Heart left ventricle (tissue), 16 donors: ENCODE results near the gene PMCH. TPM values are rescaled to one million over a fixed set of nuclear protein-coding genes. Genes with fewer than 3 reads are reported as not detected.
A peak's percentile ranks its signal among the peaks of the same experiment; 100 is the strongest.
"Not testable (repeated sequence)": the region's sequence is repeated elsewhere in the genome, so short reads cannot be mapped to it uniquely, and the experiment has no call there.

Experiments used
- ATAC-seq, 4 donors: fragments of 200-7000 bp; cut with Tn5 transposase; one replicate each; pipeline ENCODE4 v1.9.1; 2020 to 2022; ENCODE audit warnings: moderate library complexity in 4 of 4, mild to moderate bottlenecking in 3 of 4, moderate number of reproducible peaks in 1 of 4
- DNase-seq, 5 donors: peaks; one replicate each; pipeline ENCODE4 v3.0.0-alpha.2; 2020
- H3K27ac ChIP-seq, 12 donors: fragments of 200-600 bp; sonication (generic) in 4 of 12; one replicate each; pipeline versions ENCODE4 v1.5.0 to v1.8.0; 2016 to 2022; ENCODE audit warnings: mild to moderate bottlenecking in 2 of 12
- H3K27me3 ChIP-seq, 9 donors: fragments of 200-600 bp; sonication (generic) in 2 of 9; one replicate each; pipeline versions ENCODE4 v1.5.1 to v1.8.0; 2016 to 2022; ENCODE audit warnings: mild to moderate bottlenecking in 3 of 9
- H3K36me3 ChIP-seq, 9 donors: fragments of 200-600 bp; sonication (generic) in 2 of 9; one replicate each; pipeline versions ENCODE4 v1.5.0 to v1.8.0; 2018 to 2022; ENCODE audit warnings: mild to moderate bottlenecking in 2 of 9
- H3K4me1 ChIP-seq, 12 donors: fragments of 200-600 bp; sonication (generic) in 4 of 12; one replicate each; pipeline versions ENCODE4 v1.5.0 to v1.8.0; 2016 to 2022; ENCODE audit warnings: mild to moderate bottlenecking in 3 of 12
- H3K4me3 ChIP-seq, 12 donors: fragments of 200-600 bp; sonication (generic) in 4 of 12; one replicate each; pipeline versions ENCODE4 v1.5.0 to v1.8.0; 2017 to 2022; ENCODE audit warnings: mild to moderate bottlenecking in 9 of 12, moderate library complexity in 4 of 12
- H3K9me3 ChIP-seq, 12 donors: fragments of 200-600 bp; sonication (generic) in 4 of 12; one replicate each; pipeline versions ENCODE4 v1.5.0 to v1.8.0; 2016 to 2022; ENCODE audit warnings: mild to moderate bottlenecking in 1 of 12
- CTCF ChIP-seq, 12 donors: fragments of 200-600 bp; sonication (generic) in 4 of 12; IDR thresholded peaks; one replicate each; pipeline versions ENCODE4 v1.5.0 to v1.8.0; 2018 to 2022; ENCODE audit warnings: antibody characterized with exemption in 12 of 12, mild to moderate bottlenecking in 5 of 12
- POLR2A ChIP-seq, 2 donors: fragments of 450-650 bp; IDR thresholded peaks; one replicate each; pipeline ENCODE4 v1.6.1; 2017; ENCODE audit warnings: antibody characterized with exemption in 2 of 2, mild to moderate bottlenecking in 2 of 2, moderate library complexity in 2 of 2
- WGBS, 4 donors: extraction: QIAGEN DNeasy Blood & Tissue Kit in 2 of 4; methylation state at CpG; one replicate each; pipeline versions ENCODE4 v1.1.5 to v1.1.7; 2013 to 2018; 5-methylcytosine and 5-hydroxymethylcytosine counted together
- intact Hi-C, 10 donors: fragments of 100-400 bp; cut with DNase I; formaldehyde crosslinking; loops; one replicate each; pipeline versions ENCODE4 v1.11.1 to v1.14.2; 2022
- long read RNA-seq, 3 donors: library from polyadenylated mRNA; unstranded; transcript quantifications; one replicate each; pipeline ENCODE4 v2.0.0, GENCODE V29; 2020 to 2021
- polyA plus RNA-seq, 2 donors: library from polyadenylated mRNA; stranded (reverse); fragments of 200-250 nt; gene quantifications; one replicate each; pipeline ENCODE4 v1.2.3, GENCODE V29; 2013
- total RNA-seq, 9 donors: library from RNA; depleted of rRNA in 2 of 9; stranded (reverse); fragments of >200 nt in 2 of 9; fragmentation: NEBNext Ultra II Directional in 3 of 9; extraction: Animal tissue kit (Norgen Biotek cat#: 25700) in 3 of 9; gene quantifications; one replicate each; pipeline versions ENCODE4 v1.1.0 to v1.2.4, GENCODE V29; 2016 to 2023
- donor health status: ischemic (EF 13 %, LVEDD 7.1; RV severe dilation, severe dysfunction).
- donor health status: healthy with polysubstance abuse.
- donor health status: DM: no; HTN: yes; CAD: no.
- donor health status: DM: no; HTN: no; CAD: no.
- donor health status: ischemic (EF 25% LVEDD 6.9; RV normal size, moderate dysfunction).
- donor health status: ischemic (EF 25% LVEDD 5.7; RV mildly dilated, moderate dysfunction).
- donor health status: healthy.
- donor health status: DM: yes; HTN: yes; CAD: no.
- donor health status: ischemic (EF 35%, LVEDD 5.7; RV mildly dilated, moderate dysfunction).
- donor health status: nonischemic (EF 11% LVEDD 7.7; RV severe dilation, severe dysfunction).
- donor health status: DM: yes; HTN: yes; CAD: no.
- donor health status: PGD.
- donor health status: ischemic (EF 29% LVEDD 5.4; RV normal size, mild dysfunction).
- donor health status: nonischemic (EF 23%, LVEDD 6.1; RV moderate dilation, normal function).

PMCH gene, protein sequence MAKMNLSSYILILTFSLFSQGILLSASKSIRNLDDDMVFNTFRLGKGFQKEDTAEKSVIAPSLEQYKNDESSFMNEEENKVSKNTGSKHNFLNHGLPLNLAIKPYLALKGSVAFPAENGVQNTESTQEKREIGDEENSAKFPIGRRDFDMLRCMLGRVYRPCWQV
- total RNA-seq (not detected), polyA plus RNA-seq (not detected)
- long read RNA-seq, donor 1, result 0 reads
- long read RNA-seq, donor 2, result 0 reads
- long read RNA-seq, donor 3, result 0 reads

DNA sequence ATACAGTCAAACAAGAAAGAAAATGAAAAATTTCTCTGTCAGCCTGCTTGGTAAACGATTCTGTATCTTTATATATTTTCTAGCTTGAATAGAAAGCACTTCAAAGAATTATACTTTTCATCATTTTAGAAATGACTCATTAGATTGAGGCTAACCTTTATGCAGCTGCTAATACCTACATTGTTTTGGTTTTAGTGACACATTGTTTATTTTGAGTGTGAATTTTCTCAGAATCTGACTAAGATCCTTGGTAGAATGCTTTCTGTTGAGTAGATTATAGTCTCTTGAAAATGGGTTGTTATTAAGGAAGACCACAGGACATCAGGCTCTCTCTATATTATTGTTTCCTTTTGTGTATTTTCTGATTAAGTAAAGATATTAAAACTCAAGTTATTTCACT lies at the start of gene PMCH:
TSS of gene PMCH (minus strand) at position 45 of the 400 bp plus-strand sequence. CDS start 63 bp downstream, outside the sequence.
- DNase-seq (no peak), ATAC-seq (no peak)
- Histone ChIP-seq H3K27me3 (no peaks in the 10 kb centered on the region), H3K9me3 (no peaks in the 10 kb centered on the region), H3K27ac (no peak within 1 kb of the TSS), H3K4me1 (no peaks in the 10 kb centered on the region), H3K4me3 (no peak within 1 kb of the TSS), H3K36me3 (no peaks in the 10 kb centered on the region)
- intact Hi-C loops, result no loop called here
- 83 to 88% (median 87%) methylated on average over 1 of the region's 1 CpG for WGBS, 4 donors
- TF ChIP-seq POLR2A (IDR thresholded peaks at IDR 0.05) (no peak), CTCF (IDR thresholded peaks at IDR 0.05) (no peak)

DNA sequence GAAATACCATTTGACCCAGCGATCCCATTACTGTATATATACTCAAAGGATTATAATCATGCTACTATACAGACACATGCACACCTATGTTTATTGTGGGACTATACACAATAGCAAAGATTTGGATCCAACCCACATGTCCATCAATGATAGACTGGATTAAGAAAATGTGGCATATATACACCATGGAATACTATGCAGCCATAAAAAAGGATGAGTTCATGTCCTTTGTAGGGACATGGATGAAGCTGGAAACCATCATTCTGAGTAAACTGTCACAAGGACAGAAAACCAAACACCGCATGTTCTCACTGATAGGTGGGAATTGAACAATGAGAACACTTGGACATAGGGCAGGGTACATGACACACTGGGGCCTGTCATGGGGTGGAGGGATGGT lies 43.2 kb upstream of the PMCH start:
- H3K27ac ChIP-seq, H3K4me1 ChIP-seq, DNase-seq, ATAC-seq, H3K36me3 ChIP-seq, H3K27me3 ChIP-seq, H3K4me3 ChIP-seq, intact Hi-C loops: not testable (repeated sequence)
- peaks cover 0 to 27% (median 0%) of the 10 kb centered on the region in 12 donors for H3K9me3 ChIP-seq
- WGBS, 4 donors, result 94 to 97% (median 95%) methylated on average over 2 of the region's 2 CpGs

GRCh38 chr12:102234599-102234998 lies 37.0 kb upstream of the PMCH start:
- 69 to 82% (median 75%) methylated on average over 2 of the region's 2 CpGs for WGBS, 4 donors
- ATAC-seq (no peak), DNase-seq (no peak)
- intact Hi-C loops, result no loop called here
- Histone ChIP-seq H3K4me1 (peaks cover 0 to 5% (median 0%) of the 10 kb centered on the region in 12 donors), H3K27me3 (no peaks in the 10 kb centered on the region), H3K4me3 (no peak overlapping the region), H3K36me3 (no peaks in the 10 kb centered on the region), H3K27ac (no peak overlapping the region), H3K9me3 (peaks cover 0 to 2% (median 0%) of the 10 kb centered on the region in 12 donors)
- TF ChIP-seq CTCF (IDR thresholded peaks at IDR 0.05), result peak in 1 of 12 donors; percentile 11
- no peak for TF ChIP-seq POLR2A (IDR thresholded peaks at IDR 0.05)

DNA sequence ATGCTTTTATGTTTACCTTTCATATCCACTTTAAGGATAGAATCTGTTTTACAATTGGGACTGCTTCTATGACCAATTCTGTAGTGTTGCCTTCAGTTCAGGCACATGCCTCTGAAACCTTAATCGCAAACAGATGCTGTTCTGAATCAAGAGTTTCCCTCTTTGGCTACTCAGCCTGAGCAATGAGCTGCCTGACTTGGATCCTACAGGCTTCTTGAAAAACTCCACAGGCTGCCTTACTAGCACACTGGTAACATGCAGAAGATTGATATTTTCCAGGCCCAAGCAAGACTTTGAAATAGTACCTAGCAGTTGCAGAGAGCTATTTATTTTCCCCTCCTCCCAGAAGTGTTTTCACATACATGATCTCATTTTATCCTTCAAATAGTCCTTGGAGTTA lies 34.8 kb upstream of the PMCH start:
- WGBS, 4 donors, result 64 to 82% (median 67%) methylated on average over 1 of the region's 1 CpG
- Histone ChIP-seq H3K36me3 (no peaks in the 10 kb centered on the region), H3K4me3 (no peak overlapping the region), H3K27me3 (no peaks in the 10 kb centered on the region), H3K9me3 (no peaks in the 10 kb centered on the region), H3K27ac (peak overlapping the region in 1 of 12 donors; percentile 4), H3K4me1 (peaks cover 0 to 5% (median 0%) of the 10 kb centered on the region in 12 donors)
- peak in 2 of 4 donors; percentile 52 to 57 for ATAC-seq
- intact Hi-C loops, result no loop called here
- peak in 1 of 5 donors; percentile 5 for DNase-seq
- no peak for TF ChIP-seq CTCF (IDR thresholded peaks at IDR 0.05)

GRCh38 chr12:102232036-102232435 lies 34.4 kb upstream of the PMCH start:
- TF ChIP-seq POLR2A (IDR thresholded peaks at IDR 0.05), result no peak
- no peak for TF ChIP-seq CTCF (IDR thresholded peaks at IDR 0.05)
- no peaks in the 10 kb centered on the region for H3K36me3 ChIP-seq
- intact Hi-C loops, result no loop called here
- H3K9me3 ChIP-seq, result no peaks in the 10 kb centered on the region
- DNase-seq (no peak), ATAC-seq (no peak)
- peaks cover 0 to 5% (median 0%) of the 10 kb centered on the region in 12 donors for H3K4me1 ChIP-seq
- H3K4me3 ChIP-seq, result no peak overlapping the region
- H3K27ac ChIP-seq, result peak overlapping the region in 1 of 12 donors; percentile 4
- no peaks in the 10 kb centered on the region for H3K27me3 ChIP-seq
